Liver (tissue), 2 donors: ENCODE results near the gene HES4.

Experiments used
- CTCF ChIP-seq: fragments of 150-350 bp; IDR thresholded peaks from 2 replicates; pipeline ENCODE4 v1.5.1; 2017; ENCODE audit warnings: improper control_type of control experiment, low read depth, low read length; ENCODE audit not compliant: missing input control
- REST ChIP-seq: IDR thresholded peaks from 2 replicates; pipeline ENCODE4 v1.6.1; 2016; ENCODE audit warnings: antibody characterized with exemption, mild to moderate bottlenecking
- TF ChIP-seq, protein P1 (sequence below): IDR thresholded peaks from 2 replicates; pipeline ENCODE4 v1.6.1; 2016; ENCODE audit warnings: antibody characterized with exemption
- donor health status: healthy.

DNA sequence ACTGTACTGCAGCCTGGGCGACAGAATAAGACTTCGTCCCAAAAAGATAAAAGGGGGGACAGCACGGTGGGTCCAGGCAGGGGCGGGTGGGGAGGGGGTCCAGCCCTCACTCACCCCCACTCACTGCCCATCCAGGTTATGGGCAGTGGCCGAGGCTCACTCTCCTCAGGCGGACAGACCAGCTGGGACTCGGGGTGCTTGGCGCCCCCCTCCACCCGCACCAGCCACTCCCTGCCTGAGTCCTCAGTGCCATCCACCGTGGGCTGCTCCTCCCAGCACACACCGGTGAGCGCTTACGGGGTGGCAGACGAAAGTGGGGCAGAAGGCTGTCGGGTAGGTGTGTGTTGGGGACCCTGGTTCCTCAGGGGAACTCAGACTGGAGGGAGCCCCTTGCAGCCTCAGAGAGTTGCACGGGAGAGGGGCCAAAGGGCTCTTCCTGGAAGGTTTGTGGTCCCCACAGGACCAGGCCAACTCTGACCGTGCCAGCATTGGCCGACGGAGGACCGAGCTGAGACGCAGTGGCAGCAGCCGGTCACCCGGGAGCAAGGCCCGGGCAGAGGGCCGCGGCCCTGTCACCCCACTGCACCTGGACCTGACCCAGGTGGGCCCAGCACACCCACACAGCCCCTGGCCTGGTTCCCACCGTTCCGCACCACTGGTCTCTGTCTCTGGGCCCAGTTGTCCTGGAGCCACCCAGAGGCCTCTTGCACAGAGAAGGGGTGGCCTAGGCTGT is 27.0 kb downstream of the HES4 start:
- TF ChIP-seq, protein P1, sequence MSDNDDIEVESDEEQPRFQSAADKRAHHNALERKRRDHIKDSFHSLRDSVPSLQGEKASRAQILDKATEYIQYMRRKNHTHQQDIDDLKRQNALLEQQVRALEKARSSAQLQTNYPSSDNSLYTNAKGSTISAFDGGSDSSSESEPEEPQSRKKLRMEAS: no peak
- TF ChIP-seq REST: no peak
- TF ChIP-seq CTCF: no peak
